GM18868 (cell line): ENCODE data around the gene DCP1B.

ENCODE experiments used
- ATAC-seq: cut with Tn5 transposase; IDR thresholded peaks from one replicate; pipeline ENCODE4 v1.9.1; 2021; ENCODE audit warnings: mild to moderate bottlenecking, moderate library complexity; ENCODE audit not compliant: unreplicated experiment

Gene DCP1B

DNA sequence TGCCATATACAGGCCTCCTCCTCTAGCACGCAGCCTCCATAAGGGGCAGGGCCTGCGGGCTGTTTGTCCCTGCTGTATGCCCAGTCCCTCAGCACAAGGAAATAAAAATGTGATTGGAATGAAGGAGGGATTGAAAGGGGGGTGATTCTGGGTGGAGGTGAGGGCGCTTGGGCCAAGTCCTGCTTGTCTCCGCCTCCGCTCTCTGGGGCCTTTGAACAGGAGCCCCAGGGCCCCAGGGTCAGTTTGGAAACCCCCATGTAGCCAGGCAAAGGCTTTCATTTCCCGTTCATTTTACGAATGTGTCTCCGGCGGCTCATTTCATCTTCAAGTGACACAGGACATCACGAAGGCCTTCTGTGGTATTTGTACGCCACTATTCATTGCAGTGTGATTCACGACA, 81.3 kb downstream of the DCP1B start:
- no peak for ATAC-seq

DNA sequence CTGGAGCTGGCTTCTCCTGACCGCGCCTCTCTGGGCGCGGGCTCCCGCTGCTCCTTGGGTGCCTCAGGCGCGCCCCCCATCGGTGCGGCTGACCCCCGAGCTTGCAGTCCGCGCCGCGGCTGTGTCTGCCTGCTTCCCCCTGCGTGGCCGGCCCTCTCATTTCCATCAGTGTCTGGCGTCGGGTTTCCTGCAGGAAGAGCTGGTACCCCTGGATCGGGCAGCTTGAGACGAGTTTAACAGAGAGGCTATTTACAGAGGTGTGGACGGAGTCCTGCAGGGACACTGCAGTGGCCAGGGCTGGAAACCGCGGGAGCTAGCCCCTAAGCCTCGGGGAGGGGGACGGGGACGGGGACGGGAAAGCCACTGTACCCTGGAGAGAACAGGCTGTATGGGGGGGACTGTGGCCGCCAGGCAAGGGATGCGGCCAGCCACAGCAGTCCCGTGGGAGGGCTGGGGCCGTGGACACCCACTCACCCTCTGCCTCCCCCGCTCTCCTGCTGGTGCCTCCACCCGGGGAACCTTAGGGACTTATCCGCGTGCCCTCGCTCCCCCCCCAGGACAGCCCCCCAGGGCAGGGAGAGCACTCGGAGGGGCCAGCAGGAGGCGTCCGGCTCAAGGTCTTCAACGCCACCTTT, 82.1 kb downstream of the DCP1B start:
- ATAC-seq = no peak

DNA sequence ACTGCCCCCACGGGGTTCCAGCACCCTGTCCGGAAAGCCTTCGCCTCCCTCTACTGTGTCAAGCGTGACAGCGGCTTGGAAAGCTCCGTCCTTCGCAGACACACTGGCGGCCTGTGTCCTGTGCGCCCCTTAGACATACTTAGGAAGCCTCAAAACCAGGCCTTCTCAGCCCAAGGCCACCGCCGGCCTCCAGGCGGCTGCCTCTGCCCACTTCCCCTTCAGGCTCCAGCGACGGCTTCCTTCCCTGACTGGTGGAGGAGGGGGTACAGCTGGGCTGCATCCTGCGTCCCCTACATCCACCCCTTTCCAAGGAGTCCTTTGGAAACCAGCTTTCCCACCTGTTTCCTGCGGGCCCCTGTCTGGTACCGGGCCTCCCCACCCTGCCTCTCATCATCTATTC, 83.3 kb downstream of the DCP1B start:
- ATAC-seq = no peak

DNA sequence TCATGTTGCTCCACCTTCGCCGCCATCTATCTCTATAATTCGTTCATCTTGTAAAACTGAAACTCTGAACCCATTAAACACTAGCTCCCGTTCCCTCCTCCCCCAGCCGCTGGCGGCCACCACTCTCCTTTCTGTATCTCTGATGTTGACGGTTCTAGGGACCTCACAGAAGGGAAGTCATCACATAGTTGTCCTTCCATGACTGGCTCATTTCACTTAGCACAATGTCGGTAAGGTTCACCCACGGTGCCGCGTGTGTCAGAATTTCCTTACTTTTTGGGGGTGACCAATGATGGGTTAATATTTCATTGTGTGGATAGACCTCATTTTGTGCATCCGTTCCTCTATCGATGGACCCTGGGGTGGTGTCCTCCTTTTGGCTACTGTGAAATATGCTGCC, 83.8 kb downstream of the DCP1B start:
- ATAC-seq = no peak

DNA sequence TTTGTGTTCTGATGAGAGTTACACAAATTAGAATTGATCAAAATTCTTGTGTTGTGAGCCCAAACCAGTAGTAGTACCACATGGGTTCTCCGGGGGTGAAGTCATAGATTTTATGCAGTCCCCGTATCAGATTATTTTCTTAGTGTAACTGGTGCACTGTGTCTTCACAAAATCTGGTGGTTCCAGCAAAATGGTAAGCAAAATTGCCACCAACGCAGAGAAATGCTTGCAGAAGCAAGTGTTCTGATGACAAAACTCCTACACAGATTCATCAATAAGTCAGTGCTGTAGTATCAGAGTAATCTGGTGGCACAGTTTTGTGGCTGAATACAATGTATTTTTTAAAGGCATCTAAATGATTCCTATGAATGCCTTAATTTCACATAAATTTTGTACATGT, 84.5 kb downstream of the DCP1B start:
- ATAC-seq = no peak

DNA sequence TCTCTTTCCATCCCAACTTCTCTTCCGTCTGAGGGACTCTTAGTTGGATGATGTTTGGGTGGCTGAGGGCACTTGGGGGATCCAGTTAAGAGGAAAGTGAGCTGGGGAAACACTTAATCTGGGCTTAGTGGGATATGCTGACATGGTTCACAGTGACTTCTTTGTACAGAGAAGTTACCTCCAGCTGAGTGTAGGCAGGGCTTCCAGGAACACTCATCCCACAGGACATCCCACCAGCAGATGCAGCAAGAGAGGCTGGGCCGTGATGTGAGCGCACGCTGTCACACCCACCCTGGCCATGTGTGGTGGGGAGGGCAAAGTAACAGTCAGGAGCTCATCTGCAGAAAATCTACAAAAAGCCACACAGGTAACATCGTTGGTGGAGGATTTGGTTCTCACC, 85.0 kb downstream of the DCP1B start:
- ATAC-seq = no peak

DNA sequence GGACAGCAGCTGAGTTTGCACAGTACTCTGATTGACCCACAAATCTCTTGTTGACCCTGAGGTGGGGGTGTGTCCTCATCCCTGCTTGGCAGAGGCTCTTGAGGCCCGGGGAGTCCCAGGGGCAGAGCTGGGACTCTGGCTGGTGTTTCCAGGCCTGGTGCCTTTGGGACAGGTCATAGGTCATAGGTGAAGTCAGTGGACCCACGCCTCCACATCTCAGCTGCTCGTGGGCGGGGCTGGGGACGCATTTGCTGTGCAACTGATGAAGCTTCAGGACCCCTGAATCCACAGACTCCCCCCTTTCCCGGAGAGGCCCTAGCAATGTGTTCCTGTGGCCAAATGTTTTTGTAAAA, 85.4 kb downstream of the DCP1B start:
- no peak for ATAC-seq

DNA sequence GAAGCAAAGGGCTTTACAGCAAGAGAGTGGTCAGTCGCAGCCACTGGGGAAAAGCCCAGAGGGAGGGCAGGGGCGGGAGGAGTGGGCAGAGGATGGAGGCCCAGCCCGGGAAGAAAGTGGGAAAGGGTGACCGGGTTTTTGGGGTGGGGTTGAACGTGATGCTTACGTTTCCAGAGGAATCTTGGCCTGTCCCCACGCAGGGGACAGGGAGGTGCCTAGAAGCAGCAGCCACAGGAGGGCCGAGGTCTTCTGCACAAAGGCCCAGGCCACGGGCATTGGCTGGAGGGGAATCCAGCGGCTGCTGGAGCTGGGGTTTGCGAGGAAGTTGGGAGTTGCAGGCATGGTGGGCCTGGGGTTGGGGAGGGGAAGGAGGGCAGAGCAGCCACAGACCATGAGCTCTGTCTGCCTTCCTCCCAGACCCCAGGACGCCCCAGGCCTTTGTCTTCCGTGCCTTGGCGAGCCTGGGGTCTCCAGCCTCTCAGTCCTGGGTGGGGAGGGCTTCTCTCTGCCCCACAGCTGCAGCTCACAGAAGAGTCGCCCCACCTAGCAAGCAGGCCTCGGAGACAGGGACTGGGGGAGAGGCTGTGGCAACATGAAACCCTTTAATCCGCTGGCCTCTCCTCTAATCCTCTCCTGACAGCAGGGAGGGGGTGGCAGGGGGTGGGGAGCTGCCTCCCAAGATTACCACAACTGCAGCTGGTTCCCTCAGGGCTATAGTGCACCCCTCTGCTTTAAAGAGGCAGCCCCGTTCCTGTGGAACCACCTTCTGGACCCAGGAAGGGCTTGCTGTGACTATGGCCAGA, 86.0 kb downstream of the DCP1B start, which contains the start of gene CACNA2D4:
TSS of gene CACNA2D4 (minus strand) at position 572 of the 803 bp plus-strand sequence. CDS start at position 393, 179 bp downstream.
- ATAC-seq = no peak

DNA sequence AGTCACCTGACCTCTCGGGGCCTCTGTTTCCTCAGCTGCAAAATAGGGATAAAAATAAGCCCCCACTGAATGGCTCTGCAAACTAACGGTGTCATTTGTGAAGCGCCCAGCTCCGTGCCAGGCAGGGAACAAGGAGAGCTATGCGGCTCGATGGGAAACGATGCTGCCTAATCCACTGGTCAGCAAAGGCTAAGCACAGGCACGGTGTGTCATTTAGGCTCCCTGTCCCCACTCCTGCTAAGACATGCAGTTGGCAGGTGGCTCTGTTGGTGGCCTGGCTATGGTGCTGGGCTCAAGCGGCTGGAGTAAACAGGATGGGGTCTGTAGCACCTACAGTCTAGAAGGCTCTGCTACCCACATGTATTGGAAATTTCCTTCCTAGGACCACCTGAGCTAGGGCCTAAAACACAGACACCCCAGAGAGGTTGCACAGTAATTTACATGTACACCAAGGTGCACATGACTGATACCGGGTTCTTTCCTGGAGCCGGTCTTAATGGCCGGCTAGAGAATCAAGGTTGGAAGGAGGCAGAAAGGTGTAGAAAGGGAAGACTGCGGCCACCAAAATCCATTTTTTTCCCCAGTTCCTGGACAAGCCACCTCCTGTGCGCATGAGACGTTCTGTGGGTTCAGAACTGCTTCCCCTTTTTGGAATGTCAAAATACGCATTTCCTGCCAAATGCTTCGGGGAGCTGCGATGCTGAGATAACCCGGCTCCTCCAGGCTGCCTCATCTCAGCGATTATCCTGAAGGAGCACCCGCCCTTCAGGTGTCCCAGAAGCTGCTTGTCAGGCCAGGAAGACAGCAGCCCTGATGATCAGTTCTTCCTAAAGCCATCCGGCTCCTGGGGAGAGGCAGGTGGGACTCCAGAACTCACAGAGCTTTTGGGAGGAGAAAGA, 86.8 kb downstream of the DCP1B start:
- no peak for ATAC-seq

DNA sequence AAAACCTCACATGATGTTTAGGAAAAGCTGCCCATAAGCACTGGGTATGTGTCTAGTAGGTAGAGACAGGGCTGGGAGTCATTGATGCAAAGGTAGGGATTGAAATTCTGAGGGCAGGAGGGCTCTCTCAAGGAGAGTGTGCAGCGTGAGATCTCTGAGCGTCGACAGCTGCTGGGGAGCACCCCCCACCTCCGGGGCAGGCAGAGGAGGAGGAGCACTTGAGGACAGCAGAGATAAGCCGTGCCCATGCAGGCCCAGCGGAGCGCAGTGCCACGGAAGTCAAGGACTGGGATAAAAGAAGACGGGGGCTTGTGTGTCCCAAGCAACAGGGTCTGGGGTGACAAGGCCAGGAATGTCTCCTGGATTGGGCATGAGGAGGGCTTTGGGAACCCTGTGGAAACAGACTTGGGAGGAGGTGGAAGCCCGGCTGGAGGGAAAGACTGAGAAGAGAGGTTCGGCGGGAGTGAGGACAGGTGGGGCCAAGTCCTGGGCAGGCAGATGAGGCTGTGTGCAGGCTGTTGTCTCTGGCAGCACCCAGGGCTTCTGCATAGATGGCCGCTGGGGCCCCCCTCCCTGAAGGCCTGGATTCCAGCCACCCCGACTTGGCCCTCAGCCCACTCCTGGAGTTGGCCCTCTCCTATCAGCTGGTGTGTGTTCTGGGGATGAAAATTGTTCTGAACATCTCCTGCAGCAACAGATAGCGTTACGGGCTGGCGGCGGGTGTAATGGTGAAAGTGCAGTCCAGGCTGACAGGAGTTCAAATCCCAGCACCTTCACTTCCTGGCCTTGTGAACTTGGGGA, 87.7 kb downstream of the DCP1B start:
- no peak for ATAC-seq

DNA sequence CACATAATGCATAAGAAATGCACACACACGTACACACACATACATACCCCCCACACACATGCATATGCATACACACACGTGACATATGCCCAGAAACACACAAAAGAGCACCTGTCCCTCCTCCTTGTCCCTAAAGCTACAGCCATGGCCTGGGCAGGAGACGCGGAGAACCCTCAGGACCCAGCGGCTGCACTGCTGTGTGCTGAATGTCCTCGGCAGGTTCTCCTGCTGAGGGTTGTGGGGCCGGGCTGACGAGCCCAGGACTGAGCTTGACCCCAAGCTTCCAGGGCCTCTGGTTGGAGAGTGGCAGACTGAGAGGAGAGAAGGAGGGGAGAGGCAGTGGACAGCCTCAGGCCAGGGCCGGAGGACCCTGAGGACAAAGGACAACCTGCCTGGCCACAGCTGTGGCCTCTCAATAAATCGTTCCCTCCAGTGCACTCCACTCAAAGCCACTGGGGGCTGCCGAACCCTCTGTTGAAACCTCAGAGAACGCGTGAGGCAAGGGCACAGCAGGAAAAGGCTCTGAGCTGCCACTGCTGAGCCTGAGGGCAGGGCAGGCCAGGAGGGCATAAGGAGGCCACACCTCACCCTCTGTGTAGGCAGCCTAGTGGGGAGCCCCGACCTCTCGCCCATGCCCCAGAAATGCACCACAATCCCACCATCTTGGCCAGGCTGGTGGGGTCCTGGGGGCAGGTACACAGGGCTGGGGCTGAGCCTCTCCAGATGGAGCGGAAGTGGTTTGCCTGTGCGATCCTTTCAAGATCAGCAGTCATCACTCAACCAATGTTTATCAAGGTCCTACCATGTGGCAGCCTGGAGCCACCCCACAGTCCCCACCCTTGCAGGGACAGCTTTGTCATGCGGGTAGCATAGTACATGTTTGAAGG, 88.9 kb downstream of the DCP1B start:
- ATAC-seq = no peak

DNA sequence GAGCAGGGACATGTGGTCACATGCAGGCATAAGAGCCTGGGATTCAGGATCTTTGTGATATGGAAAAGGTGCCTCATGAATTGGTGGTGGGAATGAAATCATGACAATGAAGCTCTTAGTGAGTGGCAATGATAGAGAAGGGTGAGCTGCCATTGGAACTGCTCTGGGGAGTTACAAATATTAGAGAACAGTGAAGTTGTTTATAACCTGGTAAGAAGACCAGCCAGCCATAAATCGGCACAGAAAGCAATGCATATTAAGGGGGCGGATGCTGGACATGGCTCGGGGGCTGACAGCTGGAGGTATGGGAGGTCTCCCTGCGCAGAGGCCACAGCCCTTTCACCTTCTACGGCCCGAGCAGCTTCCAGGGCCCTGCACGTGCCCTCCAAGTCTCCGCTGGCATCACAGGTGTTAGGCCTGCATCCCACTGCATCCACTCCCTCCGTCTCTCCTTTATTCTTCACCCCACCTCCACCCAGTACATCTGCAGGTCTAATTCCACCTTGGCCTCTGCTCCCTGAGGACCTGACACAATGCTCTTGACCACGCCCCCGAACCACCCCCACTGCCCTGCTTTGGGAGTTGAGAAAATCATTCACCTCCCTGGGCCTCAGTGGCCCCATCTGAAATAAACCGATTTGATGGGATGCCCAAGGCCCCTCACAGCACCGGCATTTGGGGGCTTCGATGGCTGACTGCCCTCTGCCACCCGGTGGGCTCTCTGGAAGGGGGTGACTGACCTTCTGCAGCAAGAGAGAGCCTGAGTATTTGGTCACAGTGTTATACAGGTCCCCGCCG, 89.9 kb downstream of the DCP1B start:
- ATAC-seq = no peak

DNA sequence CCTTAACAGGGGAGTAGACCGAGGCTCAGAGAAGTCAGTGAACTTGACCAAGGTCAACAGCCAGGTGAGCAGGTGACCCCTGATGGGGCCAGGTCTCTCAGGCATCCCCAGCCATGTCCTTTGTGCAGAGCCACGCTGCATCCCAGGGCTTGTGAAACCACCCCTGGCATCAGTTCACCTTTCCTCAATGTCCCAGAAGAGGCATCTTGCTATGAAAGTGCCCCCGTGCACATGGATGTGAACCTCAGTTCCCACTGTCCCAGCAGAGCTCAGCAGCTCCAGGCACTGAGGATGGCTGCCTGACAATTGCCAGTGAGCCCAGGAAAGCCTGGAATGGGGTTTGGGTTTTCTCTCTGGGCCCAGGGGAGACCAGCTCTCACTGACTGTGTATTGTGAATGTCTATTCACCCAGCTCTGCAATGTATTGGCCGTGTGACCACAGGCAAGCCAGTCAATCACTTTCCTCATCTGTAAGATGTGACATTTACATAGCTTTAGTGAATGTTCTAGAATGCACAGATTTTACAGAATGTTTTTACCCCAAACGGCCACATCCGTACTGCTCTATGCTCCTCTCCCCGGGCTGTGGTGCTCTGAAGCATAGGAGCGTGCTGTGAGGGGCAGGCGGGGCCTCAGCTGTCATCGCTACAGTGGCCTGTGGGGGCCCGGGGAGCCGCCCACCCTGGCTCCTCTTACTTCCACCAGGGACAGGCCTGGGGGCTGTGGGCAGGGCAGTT, 90.7 kb downstream of the DCP1B start:
- ATAC-seq = no peak

DNA sequence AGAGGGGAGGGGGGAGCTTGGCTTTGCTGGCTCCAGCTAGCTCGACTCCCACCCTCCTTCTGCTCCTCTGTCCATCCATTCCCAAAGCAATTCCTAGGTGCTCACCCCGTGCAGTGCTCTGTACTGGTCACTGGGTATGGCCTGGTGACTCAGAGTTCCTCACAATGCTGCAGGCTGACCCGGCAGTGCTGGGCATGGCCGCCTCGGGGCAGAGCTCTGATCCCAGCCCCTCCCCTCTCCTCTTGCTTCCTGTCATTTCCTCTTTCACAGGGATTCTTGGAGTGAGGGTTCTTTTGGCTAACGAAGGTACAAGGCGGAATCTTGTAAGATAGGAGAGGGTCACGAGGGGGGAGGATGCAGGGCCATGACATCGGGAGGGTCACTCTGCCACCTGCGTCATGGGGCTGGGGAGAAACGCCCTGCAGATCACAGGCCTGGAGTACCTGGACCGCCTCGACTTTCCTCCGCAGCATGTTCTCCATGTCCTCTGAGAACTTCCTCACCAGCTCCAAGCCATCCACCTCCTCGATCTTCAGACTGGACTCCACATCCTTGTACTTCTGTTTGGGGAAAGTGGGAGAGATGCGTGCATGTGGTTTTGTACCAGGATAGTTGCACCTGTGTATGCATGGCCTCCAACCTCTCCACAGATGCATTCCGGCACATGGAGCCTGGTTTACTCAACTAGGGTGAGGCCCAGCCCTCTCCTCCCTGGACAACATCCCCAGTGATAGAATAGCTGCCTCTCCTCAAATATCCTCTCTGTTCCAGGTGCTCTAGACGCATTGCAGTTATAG, 91.5 kb downstream of the DCP1B start:
- no peak for ATAC-seq

DNA sequence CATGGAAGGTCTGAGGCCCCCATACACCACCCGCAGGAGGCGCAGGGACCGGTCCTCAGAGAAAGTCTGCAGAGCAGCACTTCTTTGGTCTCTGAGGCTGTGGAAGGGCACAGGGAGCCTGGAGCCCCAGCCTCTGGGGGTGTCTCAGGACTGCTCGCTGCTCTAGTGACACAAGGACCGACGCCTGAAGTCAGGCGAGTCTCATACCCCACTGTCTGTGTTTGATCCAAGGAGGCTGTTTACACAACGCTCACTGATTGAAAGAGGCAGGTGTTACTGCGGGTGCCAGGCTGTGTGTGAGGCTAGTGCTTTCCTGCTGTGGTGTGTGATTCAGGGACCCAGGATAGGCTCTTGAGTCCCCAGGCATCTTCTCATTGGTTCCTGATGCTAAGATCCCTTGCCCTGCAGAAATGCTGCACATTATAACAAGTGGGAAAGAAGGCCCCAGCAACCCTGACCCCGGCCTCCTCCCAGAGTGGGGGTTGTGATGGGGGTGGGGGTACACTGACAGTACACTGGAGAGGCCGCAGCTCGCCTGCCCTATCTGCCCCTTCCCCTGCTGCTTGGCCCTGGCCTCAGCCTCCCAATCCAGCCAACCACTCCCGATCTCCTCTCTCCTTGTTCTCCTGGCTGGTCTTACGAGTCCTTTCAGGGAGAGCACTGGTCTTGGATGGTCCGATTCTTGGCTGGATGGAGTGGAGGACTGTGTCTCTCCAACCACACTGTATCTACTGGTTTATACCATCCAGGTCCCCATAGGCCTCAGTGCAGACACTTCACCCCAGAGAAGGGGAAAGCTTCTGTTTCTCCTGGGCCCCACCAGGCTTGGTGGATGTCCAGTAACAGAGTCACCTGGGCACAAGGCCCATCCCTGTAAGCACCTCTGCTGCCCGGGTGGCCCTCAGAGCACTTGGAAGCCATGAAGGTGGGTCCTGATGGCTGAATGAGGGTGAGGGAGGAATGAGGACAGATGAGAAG, 92.4 kb downstream of the DCP1B start:
- ATAC-seq = no peak

DNA sequence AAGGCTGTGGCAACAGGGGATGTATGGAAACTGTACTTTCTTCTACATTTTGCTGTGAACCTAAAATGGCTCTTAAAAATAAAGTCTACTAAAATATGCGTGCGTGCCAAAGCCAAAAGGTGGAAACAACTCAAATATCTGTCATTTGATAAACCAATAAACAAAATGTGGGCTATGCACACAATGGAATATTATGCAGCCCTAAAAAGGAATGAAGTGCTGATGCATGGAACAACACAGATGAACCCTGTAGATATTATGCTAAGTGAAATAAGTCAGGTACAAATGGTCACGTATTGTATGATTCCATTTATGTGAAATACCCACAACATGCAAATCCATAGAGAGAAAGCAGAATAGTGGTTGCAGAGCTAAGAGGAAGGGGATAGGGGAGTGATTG, 93.8 kb downstream of the DCP1B start:
- ATAC-seq = no peak
